Smooth muscle cell (in vitro differentiated cells): Measurements from ENCODE around the gene ADGRD1. TPM values are rescaled to one million over a fixed set of nuclear protein-coding genes. Genes with fewer than 3 reads are reported as not detected.

Experiments used
- DNase-seq: peaks from one replicate; lab custom pipeline; 2025; ENCODE audit not compliant: unreplicated experiment; lab: John Stamatoyannopoulos, UW
- H2AFZ ChIP-seq: fragments of 200-600 bp; sonication (generic); 2 replicates; pipeline ENCODE4 v1.6.0; 2016; ENCODE audit warnings: antibody characterized with exemption, low read depth, mild to moderate bottlenecking
- H3F3A ChIP-seq: fragments of 200-600 bp; sonication (generic); 2 replicates; pipeline ENCODE4 v1.6.0; 2017; ENCODE audit warnings: antibody characterized with exemption, low read depth
- H3K27ac ChIP-seq: fragments of 200-600 bp; sonication (generic); 2 replicates; pipeline ENCODE4 v1.5.1; 2016; ENCODE audit warnings: low read depth, mild to moderate bottlenecking
- H3K27me3 ChIP-seq: fragments of 200-600 bp; sonication (generic); 2 replicates; pipeline ENCODE4 v1.6.1; 2016; ENCODE audit warnings: low read depth, mild to moderate bottlenecking
- H3K36me3 ChIP-seq: fragments of 200-600 bp; sonication (generic); 2 replicates; pipeline ENCODE4 v1.5.1; 2016; ENCODE audit warnings: low read depth
- H3K4me1 ChIP-seq: fragments of 200-600 bp; sonication (generic); 2 replicates; pipeline ENCODE4 v1.5.1; 2016; ENCODE audit warnings: low read depth
- H3K4me2 ChIP-seq: fragments of 200-600 bp; sonication (generic); 2 replicates; pipeline ENCODE4 v1.6.0; 2016; ENCODE audit warnings: mild to moderate bottlenecking
- H3K4me3 ChIP-seq: fragments of 200-600 bp; sonication (generic); 2 replicates; pipeline ENCODE4 v1.5.1; 2016; ENCODE audit warnings: mild to moderate bottlenecking
- H3K79me2 ChIP-seq: fragments of 200-600 bp; sonication (generic); 2 replicates; pipeline ENCODE4 v1.6.0; 2016; ENCODE audit warnings: low read depth, mild to moderate bottlenecking
- H3K9ac ChIP-seq: fragments of 200-600 bp; sonication (generic); 2 replicates; pipeline ENCODE4 v1.6.0; 2016; ENCODE audit warnings: low read depth
- H3K9me3 ChIP-seq: fragments of 200-600 bp; sonication (generic); replicated peaks from 2 replicates; pipeline ENCODE4 v1.5.1; 2016; ENCODE audit warnings: low read depth
- H4K20me1 ChIP-seq: fragments of 200-600 bp; sonication (generic); 2 replicates; pipeline ENCODE4 v1.6.0; 2016; ENCODE audit warnings: low read depth
- CTCF ChIP-seq: fragments of 200-600 bp; sonication (generic); IDR thresholded peaks from 2 replicates; pipeline ENCODE4 v1.5.1; 2017; ENCODE audit warnings: borderline replicate concordance, mild to moderate bottlenecking, antibody characterized with exemption; ENCODE audit not compliant: insufficient read depth, poor library complexity, severe bottlenecking
- WGBS: methylation state at CpG from one replicate; pipeline ENCODE4 v1.1.7; 2016; ENCODE audit warnings: low lambda C conversion rate; 5-methylcytosine and 5-hydroxymethylcytosine counted together
- polyA plus RNA-seq: library from polyadenylated mRNA; unstranded; fragments of >200 nt; fragmentation: Nextera tagmentation; extraction: Ambion mirVana; gene quantifications from 2 replicates; pipeline ENCODE4 v1.2.1, GENCODE V29; 2016
- total RNA-seq: library from RNA; depleted of rRNA; stranded (reverse); fragments of >200 nt; gene quantifications from 2 replicates; pipeline ENCODE4 v1.2.3, GENCODE V29; 2014

The ADGRD1 gene
- total and polyA plus RNA-seq, 2 experiments from 2014 or later = 0.14 TPM; not detected in 1

- Histone ChIP-seq H3K79me2 (no peaks in the 10 kb centered on the region), H3K9me3 (no peaks in the 10 kb centered on the region), H3K9ac (no peak overlapping the region), H4K20me1 (no peaks in the 10 kb centered on the region), H2AFZ (no peak overlapping the region), H3K36me3 (no peaks in the 10 kb centered on the region), H3K27me3 (peaks cover 4% of the 10 kb centered on the region), H3F3A (no peaks in the 10 kb centered on the region), H3K4me1 (peaks cover 4% of the 10 kb centered on the region), H3K27ac (no peak overlapping the region), H3K4me3 (no peak overlapping the region), H3K4me2 (no peak overlapping the region)
- WGBS = 85% methylated on average over 11 of the region's 11 CpGs
- DNase-seq = no peak
- no peak for TF ChIP-seq CTCF
These were observed 73.0 kb downstream of the ADGRD1 start for GRCh38 chr12:131026754-131027153.

- Histone ChIP-seq H3K9ac (no peak overlapping the region), H3K27ac (no peak overlapping the region), H3K4me1 (peaks cover 4% of the 10 kb centered on the region), H3F3A (no peaks in the 10 kb centered on the region), H4K20me1 (no peaks in the 10 kb centered on the region), H3K79me2 (no peaks in the 10 kb centered on the region), H2AFZ (no peak overlapping the region), H3K9me3 (no peaks in the 10 kb centered on the region), H3K27me3 (peaks cover 4% of the 10 kb centered on the region), H3K4me3 (no peak overlapping the region), H3K36me3 (no peaks in the 10 kb centered on the region), H3K4me2 (no peak overlapping the region)
- no peak for DNase-seq
- TF ChIP-seq CTCF = no peak
- 84% methylated on average over 9 of the region's 9 CpGs for WGBS
These were observed 73.6 kb downstream of the ADGRD1 start for GRCh38 chr12:131027264-131027663.

GRCh38 chr12:131027876-131028586 is 74.3 kb downstream of the ADGRD1 start:
- H3F3A ChIP-seq = no peaks in the 10 kb centered on the region
- DNase-seq = no peak
- H3K79me2 ChIP-seq = no peaks in the 10 kb centered on the region
- no peak overlapping the region for H3K4me3 ChIP-seq
- H3K27ac ChIP-seq = no peak overlapping the region
- H2AFZ ChIP-seq = no peak overlapping the region
- TF ChIP-seq CTCF = no peak
- H3K27me3 ChIP-seq = peaks cover 4% of the 10 kb centered on the region
- WGBS = 94% methylated on average over 20 of the region's 20 CpGs
- peaks cover 4% of the 10 kb centered on the region for H3K4me1 ChIP-seq
- no peaks in the 10 kb centered on the region for H4K20me1 ChIP-seq
- H3K9ac ChIP-seq = no peak overlapping the region
- H3K9me3 ChIP-seq = no peaks in the 10 kb centered on the region
- no peak overlapping the region for H3K4me2 ChIP-seq
- no peaks in the 10 kb centered on the region for H3K36me3 ChIP-seq
